Measurements from ENCODE around the gene SLC39A7. TPM values are rescaled to one million over a fixed set of nuclear protein-coding genes. Genes with fewer than 3 reads are reported as not detected.

The SLC39A7 gene
- total RNA-seq, 2 donors from 2014 or later = 170 to 212 TPM

GRCh38 chr6:33202799-33203198 lies 2.1 kb downstream of the SLC39A7 start:
- Histone ChIP-seq H3K4me3 (no peak overlapping the region), H3K36me3 (no peaks in the 10 kb centered on the region), H3K9ac (ENCODE audit: low read depth in 2 of 2, low read length in 2 of 2) (no peak overlapping the region), H3K27ac (no peak overlapping the region), H3K9me3 (no peaks in the 10 kb centered on the region), H3K4me1 (peaks cover 15% of the 10 kb centered on the region), H3K27me3 (no peaks in the 10 kb centered on the region)
- TF ChIP-seq CTCF (IDR thresholded peaks at IDR 0.05) = no peak
- intact Hi-C loops (cut with DNase I) = no loop called here
- DNase-seq = no peak

- H3K27me3 ChIP-seq = no peaks in the 10 kb centered on the region
- H3K9ac ChIP-seq (ENCODE audit: low read depth in 2 of 2, low read length in 2 of 2) = no peak overlapping the region
- H3K9me3 ChIP-seq = no peaks in the 10 kb centered on the region
- no peaks in the 10 kb centered on the region for H3K36me3 ChIP-seq
- no peak overlapping the region for H3K4me3 ChIP-seq
- TF ChIP-seq CTCF (IDR thresholded peaks at IDR 0.05) = no peak
- no peak for DNase-seq
- intact Hi-C loops (cut with DNase I) = no loop called here
- no peak overlapping the region for H3K27ac ChIP-seq
- peaks cover 15% of the 10 kb centered on the region for H3K4me1 ChIP-seq
Measured at GRCh38 chr6:33203443-33204164, 2.9 kb downstream of the SLC39A7 start.

- Histone ChIP-seq H3K27me3 (no peaks in the 10 kb centered on the region), H3K4me3 (peak overlapping the region; percentile 62), H3K9me3 (no peaks in the 10 kb centered on the region), H3K36me3 (no peaks in the 10 kb centered on the region), H3K4me1 (peaks cover 15% of the 10 kb centered on the region), H3K27ac (no peak overlapping the region), H3K9ac (ENCODE audit: low read depth in 2 of 2, low read length in 2 of 2) (no peak overlapping the region)
- TF ChIP-seq CTCF (IDR thresholded peaks at IDR 0.05) = no peak
- intact Hi-C loops (cut with DNase I) = no loop called here
- no peak for DNase-seq
Measured at GRCh38 chr6:33204165-33204414, 3.4 kb downstream of the SLC39A7 start.

GRCh38 chr6:33204415-33205190 lies 3.9 kb downstream of the SLC39A7 start, which contains the start of gene HSD17B8:
TSS of gene HSD17B8 (plus strand) at chr6:33204655. CDS start at chr6:33204669, 14 bp downstream.
- DNase-seq = peak; percentile 98
- Histone ChIP-seq H3K4me3 (peak within 1 kb of the TSS; percentile 62), H3K27me3 (no peaks in the 10 kb centered on the region), H3K4me1 (peaks cover 15% of the 10 kb centered on the region), H3K27ac (peak within 1 kb of the TSS; percentile 10), H3K9ac (ENCODE audit: low read depth in 2 of 2, low read length in 2 of 2) (peak within 1 kb of the TSS; percentile 87 to 93), H3K9me3 (no peaks in the 10 kb centered on the region), H3K36me3 (no peaks in the 10 kb centered on the region)
- TF ChIP-seq CTCF (IDR thresholded peaks at IDR 0.05) = no peak
- intact Hi-C loops (cut with DNase I) = no loop called here

GRCh38 chr6:33205191-33206026 lies 4.7 kb downstream of the SLC39A7 start:
- Histone ChIP-seq H3K4me1 (peaks cover 15% of the 10 kb centered on the region), H3K4me3 (peak overlapping the region; percentile 62), H3K9ac (ENCODE audit: low read depth in 2 of 2, low read length in 2 of 2) (peak overlapping the region; percentile 87 to 93), H3K27ac (no peak overlapping the region), H3K9me3 (no peaks in the 10 kb centered on the region), H3K36me3 (no peaks in the 10 kb centered on the region), H3K27me3 (no peaks in the 10 kb centered on the region)
- no peak for DNase-seq
- no peak for TF ChIP-seq CTCF (IDR thresholded peaks at IDR 0.05)
- intact Hi-C loops (cut with DNase I) = no loop called here
